MCF 10A (cell line): ENCODE results near the gene SCARF2. TPM values are rescaled to one million over a fixed set of nuclear protein-coding genes. Genes with fewer than 3 reads are reported as not detected.

ENCODE experiments used
- BruUV-seq: library from RNA; stranded (reverse); fragments of 400-500 nt; replicated peaks from 2 replicates; lab custom pipeline; 2021; lab: Mats Ljungman, UMichigan
- CTCF ChIA-PET: fragments of 300-600 bp; sonication (Branson Sonifier 250); formaldehyde crosslinking; extraction: SDS; loops from one replicate; lab custom pipeline; 2021; ENCODE audit warnings: antibody characterized with exemption, inconsistent platforms; lab: Yijun Ruan, JAX
- POLR2A ChIA-PET: fragments of 300-600, 350-650 bp; sonication (Branson Sonifier 250); formaldehyde crosslinking; extraction: SDS; loops from one replicate; lab custom pipeline; 2020; ENCODE audit warnings: antibody characterized with exemption, inconsistent platforms; lab: Yijun Ruan, JAX
- DNase-seq: peaks from one replicate; pipeline ENCODE4 v3.0.0-alpha.2; 2018; ENCODE audit not compliant: unreplicated experiment
- H3K27ac Mint-ChIP-seq: one replicate; pipeline ENCODE4 v1.8.0; 2022; ENCODE audit warnings: mild to moderate bottlenecking, low read depth, mixed read lengths; ENCODE audit not compliant: unreplicated experiment
- H3K27me3 Mint-ChIP-seq: one replicate; pipeline ENCODE4 v1.8.0; 2022; ENCODE audit warnings: mixed read lengths; ENCODE audit not compliant: insufficient read depth, unreplicated experiment
- H3K36me3 Mint-ChIP-seq: one replicate; pipeline ENCODE4 v1.8.0; 2022; ENCODE audit warnings: mild to moderate bottlenecking, moderate library complexity, mixed read lengths; ENCODE audit not compliant: insufficient read depth, unreplicated experiment
- H3K4me1 Mint-ChIP-seq: one replicate; pipeline ENCODE4 v1.8.0; 2022; ENCODE audit warnings: mixed read lengths; ENCODE audit not compliant: insufficient read depth, unreplicated experiment
- H3K4me3 Mint-ChIP-seq: one replicate; pipeline ENCODE4 v1.8.0; 2022; ENCODE audit warnings: mild to moderate bottlenecking, moderate library complexity, mixed read lengths; ENCODE audit not compliant: unreplicated experiment
- H3K9me3 Mint-ChIP-seq: one replicate; pipeline ENCODE4 v1.8.0; 2022; ENCODE audit warnings: mixed read lengths; ENCODE audit not compliant: unreplicated experiment
- intact Hi-C: fragments of 100-400 bp; cut with micrococcal nuclease; formaldehyde crosslinking; loops from 2 replicates; pipeline ENCODE4 v1.14.1; 2022
- total RNA-seq: library from RNA; stranded (reverse); gene quantifications from 2 replicates; pipeline ENCODE4 v1.2.3, GENCODE V29; 2022
- TF ChIP-seq, protein P1 (sequence below): fragments of 200-600 bp; IDR thresholded peaks from one replicate; pipeline ENCODE4 v1.8.0; 2022; ENCODE audit warnings: antibody characterized with exemption, mild to moderate bottlenecking; ENCODE audit not compliant: unreplicated experiment

Gene SCARF2
- total RNA-seq, 1 experiment from 2014 or later: 0.35 TPM

GRCh38 chr22:20389288-20389687 lies 48.3 kb downstream of the SCARF2 start:
- Mint-ChIP-seq H3K4me3 (no peak overlapping the region), H3K36me3 (no peaks in the 10 kb centered on the region), H3K27ac (no peak overlapping the region), H3K4me1 (no peaks in the 10 kb centered on the region), H3K9me3 (peaks cover 7% of the 10 kb centered on the region), H3K27me3 (peaks cover 5% of the 10 kb centered on the region)
- no peak for DNase-seq
- no TSS peak for BruUV-seq
- ChIA-PET POLR2A (interaction anchor here (0.9 to 1.2 kb wide), 3 partner anchors 9 to 17 kb away, joined by 4 read pairs; no protein-coding TSS in a partner anchor), CTCF (interaction anchor here (0.6 kb wide), 1 partner anchor 73 kb away, joined by 3 read pairs; no protein-coding TSS in a partner anchor)
- intact Hi-C loops: no loop called here
- TF ChIP-seq, protein P1, sequence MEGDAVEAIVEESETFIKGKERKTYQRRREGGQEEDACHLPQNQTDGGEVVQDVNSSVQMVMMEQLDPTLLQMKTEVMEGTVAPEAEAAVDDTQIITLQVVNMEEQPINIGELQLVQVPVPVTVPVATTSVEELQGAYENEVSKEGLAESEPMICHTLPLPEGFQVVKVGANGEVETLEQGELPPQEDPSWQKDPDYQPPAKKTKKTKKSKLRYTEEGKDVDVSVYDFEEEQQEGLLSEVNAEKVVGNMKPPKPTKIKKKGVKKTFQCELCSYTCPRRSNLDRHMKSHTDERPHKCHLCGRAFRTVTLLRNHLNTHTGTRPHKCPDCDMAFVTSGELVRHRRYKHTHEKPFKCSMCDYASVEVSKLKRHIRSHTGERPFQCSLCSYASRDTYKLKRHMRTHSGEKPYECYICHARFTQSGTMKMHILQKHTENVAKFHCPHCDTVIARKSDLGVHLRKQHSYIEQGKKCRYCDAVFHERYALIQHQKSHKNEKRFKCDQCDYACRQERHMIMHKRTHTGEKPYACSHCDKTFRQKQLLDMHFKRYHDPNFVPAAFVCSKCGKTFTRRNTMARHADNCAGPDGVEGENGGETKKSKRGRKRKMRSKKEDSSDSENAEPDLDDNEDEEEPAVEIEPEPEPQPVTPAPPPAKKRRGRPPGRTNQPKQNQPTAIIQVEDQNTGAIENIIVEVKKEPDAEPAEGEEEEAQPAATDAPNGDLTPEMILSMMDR: no peak

DNA sequence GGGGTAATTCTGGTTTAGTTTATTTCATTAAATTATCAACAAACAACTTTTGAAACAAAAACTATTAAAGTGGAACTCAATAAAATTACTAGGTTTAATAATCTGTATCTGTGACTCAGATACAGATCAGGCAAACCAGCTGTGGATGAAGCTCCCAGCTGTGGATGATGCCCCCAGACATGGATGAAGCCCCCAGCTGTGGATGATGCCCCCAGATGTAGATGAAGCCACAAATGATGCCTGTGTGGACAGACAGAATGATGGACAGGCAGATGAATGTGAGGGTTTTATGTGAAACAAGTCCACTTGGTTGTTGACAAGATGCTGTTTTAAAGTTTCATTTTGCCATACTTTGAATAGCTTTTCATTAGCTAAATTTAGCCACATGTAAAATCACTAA lies 49.4 kb downstream of the SCARF2 start:
- no peaks in the 10 kb centered on the region for H3K36me3 Mint-ChIP-seq
- intact Hi-C loops: no loop called here
- no peak overlapping the region for H3K4me3 Mint-ChIP-seq
- BruUV-seq: no TSS peak
- peaks cover 7% of the 10 kb centered on the region for H3K9me3 Mint-ChIP-seq
- DNase-seq: no peak
- H3K27ac Mint-ChIP-seq: no peak overlapping the region
- TF ChIP-seq, protein P1: no peak
- H3K27me3 Mint-ChIP-seq: peaks cover 16% of the 10 kb centered on the region
- ChIA-PET POLR2A (interaction anchor here (0.6 to 1.2 kb wide), 2 partner anchors 8 to 9 kb away, joined by 4 read pairs; no protein-coding TSS in a partner anchor), CTCF (no interaction called here)
- no peaks in the 10 kb centered on the region for H3K4me1 Mint-ChIP-seq

GRCh38 chr22:20386972-20387371 lies 50.7 kb downstream of the SCARF2 start:
- POLR2A ChIA-PET: no interaction called here
- no peak for DNase-seq

GRCh38 chr22:20386336-20386735 lies 51.3 kb downstream of the SCARF2 start:
- intact Hi-C loops: no loop called here
- TF ChIP-seq, protein P1: no peak
- H3K4me1 Mint-ChIP-seq: no peaks in the 10 kb centered on the region
- H3K36me3 Mint-ChIP-seq: no peaks in the 10 kb centered on the region
- peaks cover 16% of the 10 kb centered on the region for H3K27me3 Mint-ChIP-seq
- no peak for DNase-seq
- CTCF ChIA-PET: no interaction called here
- POLR2A ChIA-PET: no interaction called here
- BruUV-seq: no TSS peak
- H3K27ac Mint-ChIP-seq: no peak overlapping the region
- H3K4me3 Mint-ChIP-seq: no peak overlapping the region
- peaks cover 7% of the 10 kb centered on the region for H3K9me3 Mint-ChIP-seq

More at GRCh38 chr22:20386972-20387371, 50.7 kb downstream of the SCARF2 start:
- Mint-ChIP-seq H3K4me3 (no peak overlapping the region), H3K4me1 (no peaks in the 10 kb centered on the region), H3K27ac (no peak overlapping the region), H3K9me3 (peaks cover 7% of the 10 kb centered on the region), H3K27me3 (peaks cover 16% of the 10 kb centered on the region), H3K36me3 (no peaks in the 10 kb centered on the region)
- BruUV-seq: no TSS peak
- CTCF ChIA-PET: no interaction called here
- TF ChIP-seq, protein P1: no peak
- intact Hi-C loops: no loop called here
